Middle frontal gyrus (tissue), 1 donor: ENCODE measurements around the gene TPT1.

Experiments
- DNase-seq: peaks from one replicate; pipeline ENCODE4 v3.0.0-alpha.2; 2015; ENCODE audit warnings: low spot score; ENCODE audit errors: extremely low spot score

TPT1 gene

DNA sequence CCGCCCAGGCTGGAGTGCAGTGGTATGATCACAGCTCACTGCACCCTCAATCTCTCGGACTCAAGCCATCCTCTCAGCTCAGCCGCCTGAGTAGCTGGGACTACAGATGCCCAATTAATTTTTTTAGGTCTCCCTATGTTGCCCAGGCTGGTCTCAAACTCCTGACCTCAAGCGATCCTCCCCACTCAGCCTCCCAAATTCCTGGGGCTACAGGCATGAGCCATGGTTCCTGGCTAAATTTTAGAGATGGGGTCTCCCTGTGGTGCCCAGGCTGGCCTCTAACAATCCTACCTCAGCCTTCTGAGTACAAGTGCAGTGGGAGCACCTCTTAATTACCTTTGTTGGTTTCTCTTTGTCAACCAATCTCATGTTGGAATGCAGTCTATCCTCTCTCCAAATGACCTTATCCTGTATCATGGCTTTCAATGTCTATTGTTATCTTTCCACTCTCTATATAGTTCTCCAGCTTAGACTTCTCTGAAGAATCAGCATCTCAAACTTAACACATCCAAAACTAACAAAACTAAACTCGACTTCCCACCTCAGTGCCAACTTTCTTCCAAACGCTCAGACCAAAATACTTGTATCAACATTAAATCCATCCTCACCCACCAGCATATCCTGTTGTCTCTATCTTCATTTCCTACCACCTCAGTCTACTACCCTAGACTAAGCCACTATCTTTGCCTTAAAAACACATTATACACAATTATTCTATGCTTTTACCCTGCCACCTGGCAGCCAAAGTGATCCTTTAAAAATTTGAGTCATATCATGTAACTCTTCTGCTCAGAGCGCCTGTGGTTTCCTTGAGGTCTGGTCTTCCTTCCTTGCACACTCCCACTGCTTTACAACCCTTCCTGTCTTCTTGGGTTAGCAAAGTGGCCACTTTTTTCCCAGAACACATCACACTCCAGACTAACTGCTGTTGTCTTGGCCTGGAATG is 6.7 kb downstream of the TPT1 start:
- no peak for DNase-seq

DNA sequence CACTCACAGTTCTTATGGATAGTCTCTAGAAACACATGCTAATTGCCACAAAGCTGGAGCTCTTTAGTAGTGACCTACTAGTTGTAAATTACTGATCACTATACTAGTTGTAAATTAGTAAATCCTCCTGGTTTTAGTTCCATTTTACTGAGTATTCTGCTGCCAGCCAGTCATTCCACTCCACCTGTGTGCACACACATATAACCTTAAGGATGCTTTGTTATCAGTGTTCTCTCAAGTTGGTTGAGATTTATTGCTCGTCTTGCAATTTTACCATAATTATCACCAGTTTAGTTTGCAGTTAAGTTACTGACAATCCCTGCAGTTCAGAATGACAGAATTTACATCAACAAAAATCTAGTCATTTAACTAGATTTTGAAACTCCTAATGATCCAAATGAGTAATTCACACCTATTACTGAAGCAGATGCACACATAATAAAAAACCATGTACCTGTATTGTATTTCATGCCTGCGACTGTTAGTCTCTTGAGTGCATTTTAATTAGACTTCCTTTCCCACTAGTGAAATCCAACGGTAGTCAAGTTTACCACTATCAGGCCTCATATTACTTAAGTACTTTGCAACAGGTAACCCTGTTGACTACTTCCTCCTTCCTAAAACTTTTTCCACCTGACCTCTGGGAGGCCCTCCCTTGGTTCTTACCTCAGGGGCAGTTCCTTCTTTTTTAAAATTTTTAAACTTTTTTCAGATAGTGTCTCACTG is 7.6 kb downstream of the TPT1 start:
- no peak for DNase-seq

DNA sequence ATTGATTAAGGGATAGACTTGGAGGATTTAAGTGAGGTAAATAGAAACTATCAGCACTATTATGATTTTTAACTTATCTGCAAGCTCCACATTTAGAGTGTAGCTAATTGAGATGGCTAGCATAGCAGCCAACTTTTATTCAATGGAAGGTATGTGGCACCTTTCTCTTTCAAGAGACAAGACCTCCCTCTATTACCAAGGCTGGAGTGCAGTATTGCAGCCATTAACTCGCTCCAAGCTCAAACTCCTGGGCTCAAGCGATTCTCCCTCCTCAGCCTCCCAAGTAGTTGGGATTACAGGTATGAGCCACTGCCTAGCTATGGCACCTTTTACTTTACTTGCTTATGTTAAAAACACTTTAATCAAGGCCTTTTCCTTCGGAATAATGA is 8.2 kb downstream of the TPT1 start:
- DNase-seq: no peak

DNA sequence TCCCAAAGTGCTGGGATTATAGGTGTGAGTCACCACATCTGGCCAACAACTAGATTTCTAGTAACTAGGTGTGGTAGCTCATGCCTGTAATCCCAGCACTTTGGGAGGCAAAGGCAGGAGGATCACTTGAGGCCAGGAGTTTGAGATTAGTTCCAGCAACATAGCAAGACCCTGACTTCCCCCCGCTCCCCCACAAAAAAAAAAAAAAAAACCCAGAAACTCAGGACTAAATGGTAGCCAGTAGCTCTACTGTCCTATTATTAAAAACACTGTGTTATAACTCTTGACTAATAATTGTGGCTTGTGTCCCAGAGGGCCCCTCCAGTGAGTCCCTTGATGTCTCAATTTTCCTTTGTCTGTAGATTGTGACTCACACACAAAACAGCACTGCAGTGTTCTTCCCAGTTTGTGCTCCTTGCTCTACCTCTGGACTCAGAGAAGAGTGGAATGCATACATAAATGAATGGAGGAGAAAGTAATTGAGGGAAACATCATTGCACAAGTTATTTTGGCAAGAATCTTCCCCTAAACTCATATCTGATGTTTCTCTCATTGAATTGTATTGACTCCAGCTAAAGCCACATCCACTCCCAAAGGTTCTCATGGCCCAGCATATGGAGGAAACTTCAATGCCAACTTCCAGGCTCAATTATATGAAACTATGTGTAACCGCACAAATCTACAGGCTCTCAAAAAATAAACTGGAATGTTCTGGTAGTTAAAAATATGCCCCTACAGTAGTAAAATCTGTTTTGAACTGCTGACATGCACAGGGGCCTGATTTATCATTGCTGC is 8.8 kb downstream of the TPT1 start:
- no peak for DNase-seq

DNA sequence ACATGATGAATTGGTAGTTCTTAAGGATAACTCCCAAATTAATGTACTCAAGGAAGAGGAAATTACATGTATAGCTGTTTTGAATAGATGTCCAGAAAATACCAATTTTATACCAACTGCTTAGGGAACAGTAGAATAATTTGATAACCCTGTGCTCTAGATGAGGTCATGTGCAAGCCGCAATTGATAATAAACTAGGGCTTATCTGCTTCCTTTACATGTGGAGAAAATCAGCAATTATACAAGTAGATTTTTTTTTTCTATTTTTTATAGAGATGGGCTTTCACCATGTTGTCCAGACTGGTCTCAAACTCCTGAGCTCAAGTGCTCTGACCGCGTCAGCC is 9.3 kb downstream of the TPT1 start:
- DNase-seq: no peak

DNA sequence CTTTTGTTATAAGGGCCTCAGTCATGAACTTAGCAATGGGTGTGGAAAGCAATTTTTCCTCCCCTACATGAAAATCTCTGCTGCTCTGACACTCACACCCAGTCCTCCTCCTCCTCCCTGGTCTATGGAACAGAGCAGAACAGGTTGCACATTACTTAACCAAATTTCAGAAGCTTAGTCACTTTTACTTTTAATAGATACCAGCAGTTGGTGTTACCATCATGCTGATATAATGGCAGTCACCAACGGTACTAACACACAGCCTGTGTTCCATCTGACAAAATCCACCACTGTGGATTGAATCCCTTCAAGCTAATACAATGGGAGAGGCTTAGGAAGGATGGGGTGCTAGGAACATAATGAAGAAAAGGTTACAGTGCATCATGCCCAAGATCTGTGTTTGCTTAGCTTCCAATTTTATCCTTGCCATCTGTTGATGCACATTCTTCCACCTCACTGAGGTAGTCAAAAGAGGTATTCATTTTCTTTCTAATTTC is 9.8 kb downstream of the TPT1 start:
- no peak for DNase-seq

DNA sequence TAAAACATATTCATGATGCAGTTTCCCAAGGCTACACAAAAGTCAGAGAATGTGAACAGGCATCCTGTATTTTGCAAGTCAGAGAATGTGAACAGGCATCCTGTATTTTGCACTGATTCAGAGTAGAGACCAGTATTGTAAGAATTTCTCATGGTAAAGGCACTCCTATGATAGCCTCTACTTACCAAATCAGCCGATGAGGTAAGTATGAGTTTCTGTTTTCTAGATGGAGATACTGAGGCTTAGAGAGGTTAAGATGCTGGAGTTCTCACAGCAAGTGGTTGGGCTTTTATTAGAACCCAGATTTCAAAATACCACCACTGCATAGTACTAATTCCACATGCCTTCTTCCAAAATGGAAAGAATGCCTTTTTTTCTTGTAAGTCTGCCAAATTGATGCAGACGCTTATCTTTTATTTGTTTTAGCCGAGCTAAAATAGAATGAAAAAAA is 12.3 kb downstream of the TPT1 start:
- DNase-seq: no peak

DNA sequence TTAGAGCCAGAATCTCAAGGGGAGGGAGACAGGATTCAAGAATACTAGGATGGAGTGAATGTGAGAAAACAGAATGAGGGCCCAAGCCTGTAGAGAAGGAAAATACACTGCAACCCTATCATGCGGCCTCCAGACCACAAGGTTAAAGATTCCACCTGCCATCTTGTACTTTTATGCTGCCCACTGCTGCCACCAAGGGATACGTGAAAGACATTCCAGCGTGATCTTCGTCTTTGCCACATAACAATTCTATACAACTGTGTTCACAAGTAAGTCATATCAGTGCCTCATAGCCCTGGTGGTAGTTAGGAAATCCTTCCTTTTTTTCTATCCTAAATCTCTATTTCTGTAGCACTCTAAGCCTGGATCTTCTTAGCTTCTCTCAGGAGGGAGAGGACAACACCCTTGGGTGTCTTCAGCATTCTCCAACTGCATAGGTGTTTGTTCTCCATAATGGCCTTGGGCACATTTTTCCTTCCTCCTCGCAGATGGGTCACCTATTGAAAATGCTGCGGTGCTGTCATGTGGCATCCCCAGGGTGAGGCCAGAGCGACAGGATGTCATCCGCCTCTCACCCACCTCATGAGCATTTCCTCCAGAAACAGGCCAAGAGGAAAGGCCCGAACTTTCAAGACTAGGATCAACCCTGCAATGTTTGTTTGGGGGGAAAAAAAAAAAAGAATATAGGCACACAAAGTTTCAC is 13.6 kb downstream of the TPT1 start:
- DNase-seq: no peak

DNA sequence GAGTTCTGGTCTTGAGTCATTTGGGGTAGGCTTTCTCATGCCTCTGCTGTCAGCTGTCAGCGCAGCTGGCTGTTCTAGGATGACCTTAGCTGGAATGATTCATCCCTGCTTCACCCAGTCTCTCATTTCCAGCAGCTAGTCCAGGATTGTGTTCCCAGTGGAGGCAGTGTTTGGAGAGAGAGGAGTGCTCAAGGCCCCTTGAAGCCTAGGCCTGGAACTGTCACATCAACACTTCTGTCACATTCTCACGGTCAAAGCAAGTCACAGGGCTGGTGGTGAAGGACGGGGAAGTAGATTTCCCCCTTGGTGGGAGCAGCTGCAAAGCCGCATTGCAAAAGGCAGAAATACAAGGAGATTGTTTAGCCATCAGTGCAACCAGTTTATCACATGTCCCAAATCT is 15.2 kb downstream of the TPT1 start:
- no peak for DNase-seq

DNA sequence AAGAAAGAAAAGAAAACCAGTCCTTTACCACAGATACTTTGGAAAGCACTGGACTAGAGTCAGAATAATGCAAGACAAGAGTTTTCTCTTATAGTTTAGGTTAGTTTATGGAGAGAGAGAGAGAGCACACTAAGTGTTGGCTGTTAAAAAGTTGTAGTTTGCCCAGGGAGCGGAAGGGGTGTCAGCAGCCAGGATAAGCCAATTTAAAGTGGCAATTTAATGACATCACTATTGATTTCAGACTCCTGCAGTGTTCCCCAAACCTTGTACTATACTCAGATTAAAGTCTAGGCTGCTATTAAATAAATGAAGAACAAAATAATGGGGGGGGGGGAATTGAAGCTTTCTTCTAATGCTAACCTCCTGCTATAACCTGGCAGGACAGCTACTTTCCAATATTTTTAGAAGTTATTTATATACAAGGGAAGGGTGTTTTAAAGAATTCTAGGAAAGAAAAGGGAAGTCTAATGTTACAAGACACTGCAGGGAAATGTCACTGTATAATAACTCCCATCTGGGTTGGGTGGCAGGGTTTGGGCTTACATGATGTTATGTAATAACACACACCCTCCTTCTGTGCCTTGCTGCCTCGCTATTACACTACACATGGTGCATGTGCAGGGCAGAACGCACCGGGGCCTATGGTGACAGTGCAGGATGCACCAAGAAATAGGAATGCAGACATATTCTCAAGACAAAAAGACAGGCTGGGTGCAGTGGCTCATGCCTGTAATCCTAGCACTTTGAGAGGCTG is 19.9 kb downstream of the TPT1 start:
- no peak for DNase-seq

DNA sequence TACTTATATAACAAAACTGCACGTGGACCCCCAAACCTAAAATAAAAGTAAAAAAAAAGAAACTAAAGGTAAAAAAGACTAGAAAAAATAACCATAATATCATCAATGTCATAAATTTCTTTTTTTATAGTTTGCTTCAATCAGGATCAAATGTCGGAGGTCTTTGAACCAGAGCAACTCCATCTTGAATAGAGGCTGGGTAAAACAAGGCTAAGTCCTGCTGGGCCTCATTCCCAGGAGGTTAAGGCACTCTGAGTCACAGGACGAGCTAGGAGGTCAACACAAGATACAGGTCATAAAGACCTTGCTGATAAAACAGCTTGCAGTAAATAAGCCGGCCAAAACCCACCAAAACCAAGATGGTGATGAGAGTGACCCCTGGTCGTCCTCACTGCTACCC is 24.0 kb downstream of the TPT1 start:
- no peak for DNase-seq

DNA sequence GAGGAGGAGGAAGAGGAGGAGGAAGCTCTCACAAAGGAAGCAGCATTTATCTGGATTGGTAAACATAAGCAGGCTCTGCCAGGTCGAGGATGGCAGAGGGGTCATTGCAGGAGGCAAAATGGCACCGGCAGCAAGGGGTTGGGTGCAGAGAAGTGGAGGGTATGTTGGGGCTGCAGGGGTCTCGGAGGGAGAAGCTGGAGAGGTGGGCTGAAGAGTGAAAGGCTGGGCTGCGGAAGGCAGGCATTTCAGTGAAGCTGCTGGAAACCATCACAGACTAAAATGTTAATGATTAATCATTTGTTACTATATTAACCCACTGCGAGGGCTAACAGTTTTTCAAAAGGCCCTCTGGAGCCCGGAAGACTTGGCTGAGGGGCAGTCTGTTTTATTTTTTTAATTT is 24.6 kb downstream of the TPT1 start:
- no peak for DNase-seq

DNA sequence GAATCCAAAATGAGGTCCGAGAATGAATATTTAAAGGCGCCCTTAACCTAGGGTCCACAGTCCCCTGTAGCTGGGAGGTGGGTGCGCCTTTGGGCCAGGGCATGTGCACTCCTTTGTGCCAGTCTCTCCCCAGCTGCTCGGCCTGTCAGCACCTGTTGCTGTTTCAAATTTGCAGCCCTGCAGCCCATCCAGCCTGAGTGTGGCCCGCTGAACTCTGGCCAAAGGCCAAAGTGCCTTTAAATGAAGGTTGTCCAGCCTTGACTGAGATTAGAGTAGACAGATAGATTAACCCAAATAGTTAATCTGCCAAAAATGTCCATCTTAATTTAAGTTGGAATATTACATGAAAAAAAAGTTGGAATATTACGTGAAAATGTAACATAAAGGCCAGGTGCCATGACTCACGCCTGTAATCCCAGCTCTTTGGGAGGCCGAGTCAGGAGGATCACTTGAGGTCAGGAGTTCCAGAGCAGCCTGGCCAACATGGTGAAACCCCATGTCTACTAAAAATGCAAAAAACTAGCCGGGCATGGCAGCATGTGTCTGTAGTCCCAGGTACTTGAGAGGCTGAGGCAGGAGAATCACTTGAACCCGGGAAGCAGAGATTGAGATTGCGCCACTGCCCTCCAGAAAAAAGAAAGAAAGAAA is 25.3 kb downstream of the TPT1 start:
- no peak for DNase-seq

DNA sequence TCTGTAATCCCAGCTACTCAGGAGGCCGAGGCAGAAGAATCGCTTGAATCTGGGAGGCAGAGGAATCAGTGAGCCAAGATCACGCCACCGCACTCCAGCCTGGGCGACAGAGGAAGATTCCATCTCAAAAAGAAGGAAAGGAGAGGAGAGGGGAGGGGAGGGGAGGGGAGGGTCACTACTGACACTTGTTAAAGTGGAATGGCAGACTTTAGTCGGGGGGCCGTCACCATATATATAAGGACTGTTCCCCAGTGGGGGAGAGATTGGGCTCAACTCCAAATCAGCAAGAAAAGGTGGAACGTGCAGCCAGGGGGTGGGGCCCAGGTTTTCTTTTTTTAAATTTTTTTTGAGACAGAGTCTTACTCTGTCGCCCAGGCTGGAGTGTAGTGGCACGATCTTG is 26.2 kb downstream of the TPT1 start:
- no peak for DNase-seq

DNA sequence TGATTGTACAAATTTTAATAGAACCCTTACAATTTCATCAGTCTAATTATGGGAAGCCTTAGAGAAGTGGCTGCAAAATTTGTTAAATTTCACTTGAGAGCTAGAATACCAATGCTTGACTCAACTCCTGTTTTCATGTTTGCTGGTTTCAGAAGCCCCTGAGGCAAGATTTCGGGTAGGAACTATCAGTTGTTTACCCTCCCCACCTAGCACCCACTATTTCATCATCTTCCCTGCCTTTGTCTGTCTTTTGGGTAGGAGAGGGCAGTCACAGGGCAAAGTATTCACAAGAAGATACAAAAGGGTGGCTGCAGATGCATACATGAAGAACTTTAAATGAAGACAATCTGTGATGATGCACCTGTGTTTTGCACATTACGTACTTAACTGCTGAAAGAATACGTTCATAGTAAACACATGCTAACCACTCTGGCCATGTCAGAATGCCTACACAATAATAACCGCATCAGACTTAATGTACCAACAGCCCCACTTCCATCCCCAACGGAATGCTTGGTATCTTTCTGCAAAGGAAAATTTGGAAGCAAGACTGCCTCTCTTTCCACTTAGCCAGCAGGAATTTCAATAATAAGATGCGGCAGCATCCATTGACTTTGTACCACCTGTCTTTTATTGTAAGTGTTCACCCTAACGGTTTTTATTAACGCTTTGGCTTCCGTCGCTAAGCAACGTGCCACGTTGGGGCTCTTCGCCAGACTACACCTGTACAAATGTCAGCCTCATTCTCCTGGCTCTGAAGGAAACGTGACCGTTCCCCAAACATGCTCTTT is 30.4 kb downstream of the TPT1 start:
- no peak for DNase-seq

DNA sequence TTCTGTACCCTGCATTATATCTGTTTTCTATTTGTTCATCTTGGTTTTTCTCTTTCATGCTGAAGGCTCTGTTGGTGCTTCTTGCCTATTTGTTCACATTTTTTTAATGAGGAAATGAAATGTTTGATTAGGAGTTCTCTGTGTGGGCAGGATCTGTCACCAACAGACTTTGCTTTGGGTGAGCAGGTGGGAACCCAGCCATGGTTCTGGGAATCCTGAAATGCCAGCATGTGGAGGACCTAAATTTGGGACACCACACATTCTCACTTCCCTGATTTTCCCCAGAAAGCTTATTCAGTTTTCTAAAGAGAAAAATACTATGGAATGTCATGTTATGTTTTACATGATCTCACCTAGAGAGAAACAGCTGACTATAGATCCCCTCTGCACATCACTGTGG is 34.0 kb downstream of the TPT1 start:
- DNase-seq: no peak

DNA sequence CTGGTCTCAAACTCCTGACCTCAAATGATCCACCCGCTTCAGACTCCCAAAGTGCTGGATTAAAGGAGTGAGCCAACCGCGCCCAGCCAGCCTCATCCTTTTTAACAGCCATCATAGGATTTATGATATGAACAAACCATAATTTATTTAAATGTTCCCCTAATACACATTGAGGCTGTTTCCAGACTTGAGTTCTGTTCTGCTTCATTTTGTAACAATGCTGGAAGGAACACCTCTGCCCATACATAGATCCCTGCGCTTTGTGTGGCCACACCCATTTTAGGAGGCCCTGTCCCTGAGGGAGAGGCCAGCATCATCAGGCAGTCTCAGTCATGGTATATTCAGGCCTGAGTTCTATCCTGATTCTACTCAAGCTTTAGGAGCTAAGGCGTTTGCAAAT is 35.9 kb downstream of the TPT1 start:
- no peak for DNase-seq

DNA sequence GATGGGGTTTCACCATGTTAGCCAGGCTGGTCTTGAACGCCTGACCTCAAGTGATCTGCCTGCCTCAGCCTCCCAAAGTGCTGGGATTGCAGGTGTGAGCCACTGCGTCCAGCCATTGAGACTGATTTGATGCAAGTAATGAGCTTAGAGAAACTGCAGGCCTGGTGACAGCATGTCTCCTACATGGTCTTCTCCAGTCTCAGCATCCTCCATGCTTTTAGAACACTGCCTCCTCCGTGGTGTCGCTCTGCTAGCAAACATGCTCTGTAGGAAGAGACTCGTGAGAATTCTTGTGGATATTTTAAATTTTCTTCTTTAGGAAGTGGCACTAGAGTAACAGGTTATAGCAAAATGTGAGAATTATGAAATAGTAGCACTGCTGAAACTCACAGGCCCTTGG is 37.1 kb downstream of the TPT1 start:
- DNase-seq: no peak

DNA sequence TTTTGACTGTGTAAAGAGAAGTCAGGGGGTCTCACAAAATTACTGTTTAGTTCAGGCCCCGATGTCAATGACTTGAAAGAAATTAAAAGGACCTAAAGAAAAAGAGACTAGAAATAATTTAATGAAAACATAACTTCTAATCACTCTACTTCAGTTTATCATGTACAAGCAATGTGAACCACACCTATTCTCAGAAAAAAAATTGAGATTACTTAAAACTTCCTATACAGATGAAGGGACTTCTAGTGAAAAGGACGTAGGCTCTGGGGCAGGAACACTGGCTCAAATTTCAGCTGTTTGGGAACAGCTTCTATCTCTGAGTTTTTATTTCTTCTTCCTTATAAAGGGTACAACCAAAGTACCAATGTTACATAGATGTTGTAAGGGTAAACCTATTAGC is 38.0 kb downstream of the TPT1 start:
- no peak for DNase-seq
